NCI-H1105 treated with DMSO at 0.1 percent for 48 hours (cell line): ENCODE results near the gene AGER.
"Not testable (repeated sequence)": the region's sequence is repeated elsewhere in the genome, so short reads cannot be mapped to it uniquely, and the experiment has no call there.

Experiments used
- DNase-seq: peaks from one replicate; lab custom pipeline; 2025; lab: John Stamatoyannopoulos, UW

Gene AGER

GRCh38 chr6:32184084-32184640, at the start of gene AGER:
TSS of gene AGER (minus strand) at chr6:32184253. CDS start at chr6:32184222, 31 bp downstream.
- DNase-seq = no peak

GRCh38 chr6:32226434-32226833, 42.4 kb upstream of the AGER start:
- DNase-seq = no peak

GRCh38 chr6:32224696-32225095, 40.6 kb upstream of the AGER start:
- no peak for DNase-seq

- no peak for DNase-seq
Observed at GRCh38 chr6:32223258-32224235, 39.5 kb upstream of the AGER start, which contains the start of gene NOTCH4. TSS of gene NOTCH4 (minus strand) at chr6:32224067. CDS start at chr6:32223928, 139 bp downstream.

- no peak for DNase-seq
Observed at GRCh38 chr6:32222333-32223230, 38.5 kb upstream of the AGER start.

GRCh38 chr6:32220021-32220420, 36.0 kb upstream of the AGER start:
- no peak for DNase-seq

GRCh38 chr6:32218167-32218566, 34.1 kb upstream of the AGER start:
- no peak for DNase-seq

GRCh38 chr6:32216998-32217397, 32.9 kb upstream of the AGER start:
- no peak for DNase-seq

- no peak for DNase-seq
Observed at GRCh38 chr6:32216285-32216684, 32.2 kb upstream of the AGER start.

GRCh38 chr6:32215617-32216016, 31.6 kb upstream of the AGER start:
- no peak for DNase-seq

- no peak for DNase-seq
Observed at GRCh38 chr6:32214126-32214525, 30.1 kb upstream of the AGER start.

- no peak for DNase-seq
Observed at GRCh38 chr6:32213649-32214048, 29.6 kb upstream of the AGER start.

- DNase-seq = no peak
Observed at GRCh38 chr6:32212076-32212760, 28.2 kb upstream of the AGER start.

GRCh38 chr6:32211432-32211831, 27.4 kb upstream of the AGER start:
- DNase-seq = not testable (repeated sequence)

- DNase-seq = no peak
Observed at GRCh38 chr6:32210191-32210601, 26.1 kb upstream of the AGER start.

GRCh38 chr6:32208996-32209395, 24.9 kb upstream of the AGER start:
- no peak for DNase-seq

- no peak for DNase-seq
Observed at GRCh38 chr6:32204268-32204715, 20.2 kb upstream of the AGER start.

- DNase-seq = no peak
Observed at GRCh38 chr6:32203426-32204267, 19.6 kb upstream of the AGER start.

GRCh38 chr6:32202186-32202585, 18.1 kb upstream of the AGER start:
- no peak for DNase-seq

- DNase-seq = no peak
Observed at GRCh38 chr6:32200711-32201475, 16.8 kb upstream of the AGER start.
